HG03565 (cell line): ENCODE results near the gene ADARB2.
"Not testable (repeated sequence)": the region's sequence is repeated elsewhere in the genome, so short reads cannot be mapped to it uniquely, and the experiment has no call there.

Source experiments
- ATAC-seq: cut with Tn5 transposase; IDR thresholded peaks from one replicate; pipeline ENCODE4 v1.9.1; 2021; ENCODE audit warnings: mild to moderate bottlenecking, moderate library complexity; ENCODE audit not compliant: unreplicated experiment

Gene ADARB2

DNA sequence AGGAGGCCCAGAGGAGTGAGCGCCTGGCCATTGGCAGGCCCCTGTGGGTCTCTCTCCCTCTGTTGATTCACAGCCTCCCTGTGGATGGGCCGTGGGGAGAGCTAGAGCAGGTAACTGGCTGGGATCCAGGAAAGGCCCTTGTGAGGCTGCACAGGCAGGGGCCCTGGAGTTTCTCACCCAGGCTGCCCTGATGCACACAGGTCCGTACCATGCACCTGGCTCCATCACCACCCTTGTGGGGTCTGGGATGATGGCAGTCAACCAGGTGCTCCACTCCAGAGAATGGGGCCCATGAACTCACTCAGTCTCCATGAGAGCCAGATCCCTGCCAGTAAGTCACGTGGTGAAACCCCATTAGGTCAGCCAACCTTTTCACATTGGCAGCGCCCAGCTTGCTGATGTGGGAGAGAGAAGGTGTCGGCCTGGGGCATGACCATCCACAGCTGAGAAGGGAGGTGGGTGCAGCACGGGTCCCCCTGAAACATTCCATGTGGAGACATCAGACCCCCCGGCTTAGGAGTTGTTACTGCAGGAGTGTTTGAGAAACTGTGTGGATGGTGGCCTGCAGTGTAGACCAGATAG is 320.8 kb downstream of the ADARB2 start:
- ATAC-seq = no peak

DNA sequence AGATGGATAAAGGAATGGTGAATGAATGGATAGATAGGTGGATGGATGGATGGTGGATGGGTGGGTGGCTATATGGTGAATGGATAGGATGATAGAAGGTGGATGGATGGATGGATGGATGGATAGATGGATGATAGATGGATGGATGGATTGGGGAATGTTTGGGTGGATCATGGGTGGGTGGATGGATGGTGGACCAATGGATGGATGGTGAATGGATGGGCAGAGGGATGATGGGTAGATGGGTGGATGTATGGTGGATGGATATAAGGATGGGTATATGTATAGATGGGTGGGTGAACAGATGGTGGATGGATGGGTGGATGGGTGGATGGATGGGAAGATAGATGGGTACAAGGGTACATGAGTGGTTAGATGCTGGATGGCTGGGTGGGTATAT is 322.4 kb downstream of the ADARB2 start:
- no peak for ATAC-seq

- ATAC-seq = not testable (repeated sequence)
These were observed 323.0 kb downstream of the ADARB2 start for GRCh38 chr10:1414346-1414745.

DNA sequence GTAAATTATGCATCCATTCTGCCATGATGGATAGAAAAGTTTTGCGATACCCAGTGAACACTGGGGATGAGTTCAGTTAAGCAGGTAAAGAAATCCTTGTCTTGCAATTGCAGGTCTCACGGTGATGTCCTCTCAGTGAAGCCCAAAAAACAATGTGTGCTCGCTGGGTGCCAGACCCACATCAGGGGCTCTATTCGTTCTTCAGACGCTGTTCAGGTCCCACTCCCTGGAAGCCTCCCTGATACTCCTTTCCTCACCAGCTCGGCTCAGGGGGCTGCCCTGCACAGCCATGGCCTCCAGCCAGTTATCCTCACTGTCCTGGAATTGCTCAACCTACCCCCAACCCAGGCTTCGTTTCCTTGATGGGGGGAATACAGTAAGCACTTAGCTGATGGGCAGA is 323.5 kb downstream of the ADARB2 start:
- ATAC-seq = no peak

DNA sequence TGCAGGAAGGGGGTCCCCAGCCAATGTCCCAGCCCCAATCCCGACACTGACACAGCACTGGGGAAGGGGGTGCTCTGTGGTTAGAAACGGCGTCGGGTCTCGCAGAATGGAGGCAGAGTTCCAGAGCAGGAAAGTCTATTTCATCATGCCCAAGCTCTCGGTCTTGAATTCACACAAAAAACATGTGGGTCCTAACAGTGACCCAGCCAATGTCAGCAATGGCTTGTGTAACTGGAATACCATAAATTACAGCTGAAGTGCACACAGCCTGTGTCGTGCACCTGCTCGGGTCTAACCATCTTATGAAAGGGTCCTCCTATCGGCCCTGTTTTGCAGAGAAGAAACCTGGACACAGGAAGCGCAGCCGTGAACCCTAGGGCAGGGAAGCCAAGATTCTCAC is 324.1 kb downstream of the ADARB2 start:
- no peak for ATAC-seq

GRCh38 chr10:1412531-1413189 is 324.7 kb downstream of the ADARB2 start:
- ATAC-seq = no peak

DNA sequence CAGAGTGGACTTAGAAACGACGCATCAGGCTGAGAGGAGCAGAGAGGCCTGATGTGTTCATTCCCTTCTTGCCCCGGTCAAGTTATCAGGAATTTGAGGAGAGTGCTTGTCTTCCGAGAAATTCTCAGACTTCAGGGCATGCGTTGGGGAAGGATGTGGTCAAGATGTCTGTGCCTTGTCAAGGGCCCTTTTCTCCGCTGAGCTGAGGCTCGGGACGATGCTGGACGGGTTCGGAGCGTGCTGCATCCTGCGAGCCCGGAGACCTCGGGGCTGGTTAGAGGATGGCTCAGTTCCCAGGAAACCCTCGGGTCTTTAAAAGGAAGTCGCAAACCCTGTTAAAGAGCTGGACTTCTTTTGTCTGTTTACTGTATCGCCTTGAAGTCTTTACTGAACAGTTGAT is 325.4 kb downstream of the ADARB2 start:
- no peak for ATAC-seq

GRCh38 chr10:1411451-1411850 is 325.9 kb downstream of the ADARB2 start:
- no peak for ATAC-seq

- ATAC-seq = no peak
These were observed 326.6 kb downstream of the ADARB2 start for GRCh38 chr10:1410469-1411395.

DNA sequence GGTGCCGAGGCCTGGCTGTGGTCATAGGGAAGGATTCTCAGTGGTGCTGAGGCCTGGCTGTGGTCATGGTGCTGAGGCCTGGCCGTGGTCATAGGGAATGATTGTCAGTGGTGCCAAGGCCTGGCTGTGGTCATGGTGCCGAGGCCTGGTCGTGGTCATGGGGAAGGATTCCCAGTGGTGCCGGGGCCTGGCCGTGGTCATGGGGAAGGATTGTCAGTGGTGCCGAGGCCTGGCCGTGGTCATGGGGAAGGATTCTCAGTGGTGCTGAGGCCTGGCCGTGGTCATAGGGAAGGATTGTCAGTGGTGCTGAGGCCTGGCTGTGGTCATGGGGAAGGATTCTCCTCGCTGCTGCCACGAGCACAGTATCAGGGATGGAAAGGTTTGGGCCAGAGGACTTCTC is 327.3 kb downstream of the ADARB2 start:
- ATAC-seq = no peak

- ATAC-seq = no peak
These were observed 327.9 kb downstream of the ADARB2 start for GRCh38 chr10:1409392-1409791.

- no peak for ATAC-seq
These were observed 328.5 kb downstream of the ADARB2 start for GRCh38 chr10:1408651-1409367.

DNA sequence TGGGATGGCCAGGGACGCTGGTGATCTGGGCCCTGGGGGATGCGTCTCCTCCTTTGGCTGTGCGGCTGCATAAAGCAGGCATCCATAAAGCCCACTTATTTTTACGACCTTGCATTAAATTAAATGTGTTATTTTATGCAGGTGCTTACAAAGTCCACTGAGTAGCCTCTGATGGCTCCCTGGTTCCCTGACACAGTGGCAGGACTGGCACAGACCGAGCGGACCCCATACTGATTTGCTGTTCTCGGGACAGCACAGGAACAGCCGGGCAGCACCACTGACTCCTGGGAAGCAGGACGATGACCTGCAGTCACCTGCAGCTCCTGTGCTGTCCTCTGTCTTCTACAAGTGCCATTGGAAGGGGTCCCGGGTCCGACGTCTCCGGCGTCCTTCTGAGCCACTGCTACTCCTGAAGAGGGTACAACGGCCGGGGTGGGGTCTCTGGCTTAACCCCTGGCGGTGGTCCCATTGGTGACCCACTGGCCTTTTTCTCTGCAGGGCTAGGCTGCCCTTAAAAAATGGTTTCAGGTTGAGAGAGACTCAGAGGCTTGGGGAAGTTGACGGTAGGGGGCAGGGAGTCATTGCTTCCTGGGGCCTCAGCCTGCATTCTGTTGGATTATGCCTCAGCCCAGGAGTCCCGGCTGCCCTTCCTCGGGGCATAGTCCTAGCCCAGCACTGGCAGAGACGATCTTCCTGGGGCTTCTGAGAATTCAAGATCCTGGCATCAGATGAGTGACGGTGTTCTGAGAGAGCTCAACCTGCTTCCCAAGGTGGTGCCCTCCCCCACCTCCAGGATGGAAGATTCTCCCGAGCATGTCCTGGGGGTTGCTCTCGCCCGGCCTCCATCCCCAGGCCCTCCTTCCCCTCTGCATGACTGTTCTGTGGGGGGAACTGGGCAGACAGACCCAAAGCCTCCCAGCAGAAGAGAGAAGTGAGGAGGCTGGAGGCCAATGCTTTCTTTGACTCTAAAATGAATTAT is 330.1 kb downstream of the ADARB2 start:
- no peak for ATAC-seq

DNA sequence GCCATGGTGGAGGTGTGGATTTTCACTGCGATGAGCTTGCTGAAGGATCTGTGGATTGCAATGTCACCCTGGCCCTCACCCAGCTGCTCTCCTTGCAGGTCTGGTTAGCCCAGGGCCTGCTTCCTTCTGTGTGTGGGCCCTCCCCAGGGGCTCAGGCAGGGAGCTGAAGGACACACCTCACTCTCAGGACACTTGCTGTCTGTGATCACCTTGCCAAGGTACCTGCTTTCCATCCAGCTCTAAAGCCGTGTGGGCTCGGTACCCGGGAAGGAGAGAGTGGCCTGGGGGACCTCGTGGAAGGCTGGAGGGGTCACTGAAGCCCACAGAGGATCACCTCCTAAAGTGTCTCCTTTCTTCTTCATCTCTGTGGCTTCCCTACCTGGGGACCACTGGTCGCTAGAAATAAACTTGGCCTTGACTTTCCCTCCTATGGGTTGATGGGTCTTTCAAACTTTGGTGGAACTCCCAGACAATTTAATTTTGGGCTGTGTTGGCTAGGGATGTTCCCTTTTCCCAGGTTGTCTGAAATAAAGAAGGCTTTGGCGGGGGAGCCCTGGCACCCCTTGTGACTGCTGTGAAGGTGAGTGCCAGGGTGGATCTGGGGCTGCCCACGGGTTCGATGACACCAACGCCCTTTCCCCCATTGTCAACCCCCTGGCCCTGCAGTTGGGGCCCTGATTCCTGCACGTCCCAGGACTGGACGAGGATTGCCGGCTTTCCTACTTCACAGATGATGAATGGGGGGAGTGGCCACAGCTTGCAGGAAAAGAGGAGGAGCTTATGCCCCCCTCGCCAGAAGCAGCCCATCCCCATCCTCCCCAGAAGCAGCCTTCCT is 331.0 kb downstream of the ADARB2 start:
- no peak for ATAC-seq

GRCh38 chr10:1404323-1405260 is 332.7 kb downstream of the ADARB2 start:
- no peak for ATAC-seq

DNA sequence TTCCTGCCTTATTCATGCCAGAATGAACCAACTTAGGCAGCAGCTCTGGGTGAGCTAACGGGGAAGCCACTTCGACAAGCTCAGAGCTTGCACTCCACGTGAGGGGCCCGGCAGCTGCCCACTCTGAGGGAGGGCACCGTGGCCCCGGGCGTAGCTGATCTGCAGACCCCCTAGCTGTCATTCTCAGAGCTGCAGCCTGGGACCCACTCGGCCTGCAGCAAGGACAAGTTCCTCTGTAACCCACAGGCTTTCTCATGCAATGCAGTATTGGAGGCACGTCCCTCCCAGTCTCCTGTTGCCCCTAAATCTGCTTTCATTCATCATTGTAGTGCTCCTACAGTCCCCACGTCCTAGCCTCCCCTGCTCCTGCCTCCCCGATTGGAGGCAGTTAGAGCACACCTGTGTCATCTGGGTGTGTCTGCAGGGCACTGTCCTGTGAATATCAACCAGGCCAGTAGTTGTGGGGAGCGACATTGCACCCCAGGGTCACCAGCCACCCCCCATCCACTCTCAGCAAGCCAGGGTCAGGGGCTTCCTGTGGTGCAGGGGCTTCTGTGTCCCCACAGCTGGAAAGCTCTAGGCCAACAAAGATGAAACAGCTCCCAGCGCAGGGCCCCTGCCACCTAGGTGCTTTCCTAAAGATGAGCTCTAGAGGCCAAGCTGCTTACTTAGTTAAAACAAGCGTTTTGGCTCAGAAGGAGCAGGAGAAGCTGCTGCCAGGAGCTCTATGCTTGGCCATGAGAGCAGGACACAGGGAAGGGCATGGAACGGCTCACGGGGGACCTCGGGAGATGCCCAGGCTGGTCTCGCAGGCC is 333.6 kb downstream of the ADARB2 start:
- ATAC-seq = no peak

- ATAC-seq = no peak
These were observed 334.4 kb downstream of the ADARB2 start for GRCh38 chr10:1402816-1403507.
